ENCODE data around the gene CSNK1G2.

- TF ChIP-seq CTCF (IDR thresholded peaks at IDR 0.05) (no peak), USF1 (CRISPR knock-in tag; IDR thresholded peaks at IDR 0.05) (no peak), USF2 (CRISPR knock-in tag; IDR thresholded peaks at IDR 0.05) (no peak), ZNF232 (CRISPR knock-in tag; IDR thresholded peaks at IDR 0.05) (no peak), MAX (CRISPR knock-in tag; IDR thresholded peaks at IDR 0.05) (no peak), SP1 (CRISPR knock-in tag; conservative IDR thresholded peaks at IDR 0.05) (no peak), NR2C2 (CRISPR knock-in tag; IDR thresholded peaks at IDR 0.05) (no peak), GABPB1 (CRISPR knock-in tag; IDR thresholded peaks at IDR 0.05) (no peak), MYBL2 (CRISPR knock-in tag; IDR thresholded peaks at IDR 0.05) (no peak)
Observed at GRCh38 chr19:1977120-1977519, 36.1 kb downstream of the CSNK1G2 start.

All from WTC11 (cell line).